Measurements from ENCODE around the gene GPR45.

Gene GPR45

DNA sequence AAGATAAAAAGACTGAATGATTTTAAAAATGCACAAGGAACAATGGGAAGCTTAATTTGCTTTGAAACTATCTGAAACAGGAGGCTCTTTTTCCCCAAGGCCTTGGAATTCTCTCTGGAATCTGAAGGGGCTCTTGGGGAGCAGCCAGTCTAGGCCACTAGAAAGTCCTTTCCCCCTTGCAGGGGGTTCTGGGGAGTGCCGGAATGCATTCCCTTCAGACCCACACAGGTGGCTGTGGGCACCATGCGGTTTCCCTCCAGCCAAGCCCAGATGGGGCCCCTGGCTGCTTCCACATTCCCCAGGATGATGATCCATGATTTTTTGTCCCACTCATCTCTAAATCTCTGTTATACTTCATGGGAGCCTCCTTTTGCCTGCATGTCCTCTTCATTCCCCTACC, 10.7 kb downstream of the GPR45 start:
- DNase-seq (ENCODE audit: low read depth in 2 of 3, low spot score in 1 of 3), result no peak

DNA sequence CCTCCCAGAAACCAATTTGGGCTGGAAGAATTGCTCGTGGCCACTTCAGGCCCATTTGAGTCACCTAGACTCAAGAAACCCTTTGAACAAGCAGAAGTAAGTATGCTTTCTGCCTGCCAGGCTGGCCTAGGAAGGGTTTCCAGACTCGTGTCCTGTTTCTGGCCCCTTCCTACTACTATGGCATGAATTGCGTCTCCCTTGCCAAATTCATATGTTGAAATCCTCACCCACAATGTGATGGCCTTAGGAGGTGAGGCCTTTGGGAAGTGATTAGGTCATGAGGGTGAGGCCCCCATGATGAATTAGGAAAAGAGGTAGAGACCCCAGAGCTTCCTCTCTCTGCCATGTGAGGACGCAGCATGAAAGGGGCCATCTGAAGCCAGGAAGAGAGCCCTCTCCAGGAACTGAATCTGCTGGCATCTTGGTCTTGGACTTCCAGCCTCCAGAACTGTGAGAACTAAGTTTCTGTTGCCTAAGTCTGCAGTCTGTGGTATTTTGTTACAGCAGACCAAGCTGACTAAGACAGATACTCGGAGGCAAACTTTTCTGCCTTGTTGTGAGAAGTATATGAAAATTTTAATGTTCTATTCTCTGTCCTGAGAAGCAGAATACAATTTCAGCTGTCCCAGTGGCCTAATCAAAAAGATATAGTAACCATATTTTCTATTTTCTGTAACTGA, 13.1 kb downstream of the GPR45 start:
- no peak for DNase-seq (ENCODE audit: low read depth in 2 of 3, low spot score in 1 of 3)

GRCh38 chr2:105255979-105256378, 14.4 kb downstream of the GPR45 start:
- DNase-seq (ENCODE audit: low read depth in 2 of 3, low spot score in 1 of 3), result no peak

DNA sequence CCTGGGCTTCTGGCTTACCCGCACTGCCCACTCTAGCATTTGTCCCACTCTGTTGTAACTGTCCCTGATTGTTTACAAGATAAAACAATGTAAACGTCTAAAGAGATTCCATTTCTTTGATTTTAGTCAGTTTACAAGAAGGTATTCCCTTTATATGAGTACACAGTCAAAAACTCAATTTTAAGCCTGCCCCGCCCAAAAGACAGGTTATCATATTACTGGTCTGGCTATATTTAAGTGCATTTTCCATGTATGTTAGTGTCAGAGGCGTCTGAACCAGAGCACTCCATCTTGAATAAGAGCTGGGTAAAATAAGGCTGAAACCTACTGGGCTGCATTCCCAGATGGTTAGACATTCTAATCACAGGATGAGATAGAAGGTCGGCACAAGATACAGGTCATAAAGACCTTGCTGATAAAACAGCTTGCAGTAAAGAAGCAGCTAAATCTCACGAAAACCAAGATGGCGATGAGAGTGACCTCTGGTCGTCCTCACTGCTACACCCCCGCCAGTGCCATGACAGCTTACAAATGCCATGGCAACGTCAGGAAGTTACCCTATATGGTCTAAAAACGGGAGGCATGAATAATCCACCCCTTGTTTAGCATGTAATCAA, 15.0 kb downstream of the GPR45 start:
- no peak for DNase-seq (ENCODE audit: low read depth in 2 of 3, low spot score in 1 of 3)

DNA sequence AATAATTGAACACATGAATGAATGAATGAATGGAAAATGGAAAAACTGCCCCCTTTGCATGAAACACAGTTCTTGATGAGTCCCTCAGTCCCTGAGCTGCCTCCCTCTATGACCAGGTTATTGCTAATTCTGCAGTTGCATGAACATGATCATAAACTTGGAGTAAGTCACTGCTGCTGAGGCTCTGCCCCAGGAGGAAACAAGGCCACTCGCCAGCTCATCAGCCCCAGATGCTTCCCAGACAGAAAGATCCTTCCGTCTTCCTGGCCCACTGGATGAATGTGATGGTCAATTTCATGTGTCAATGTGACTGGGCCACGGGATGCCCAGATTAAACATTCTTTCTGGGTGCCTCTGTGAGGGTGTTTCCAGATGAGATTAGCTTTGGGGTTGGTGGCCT, 16.4 kb downstream of the GPR45 start:
- no peak for DNase-seq (ENCODE audit: low read depth in 2 of 3, low spot score in 1 of 3)

DNA sequence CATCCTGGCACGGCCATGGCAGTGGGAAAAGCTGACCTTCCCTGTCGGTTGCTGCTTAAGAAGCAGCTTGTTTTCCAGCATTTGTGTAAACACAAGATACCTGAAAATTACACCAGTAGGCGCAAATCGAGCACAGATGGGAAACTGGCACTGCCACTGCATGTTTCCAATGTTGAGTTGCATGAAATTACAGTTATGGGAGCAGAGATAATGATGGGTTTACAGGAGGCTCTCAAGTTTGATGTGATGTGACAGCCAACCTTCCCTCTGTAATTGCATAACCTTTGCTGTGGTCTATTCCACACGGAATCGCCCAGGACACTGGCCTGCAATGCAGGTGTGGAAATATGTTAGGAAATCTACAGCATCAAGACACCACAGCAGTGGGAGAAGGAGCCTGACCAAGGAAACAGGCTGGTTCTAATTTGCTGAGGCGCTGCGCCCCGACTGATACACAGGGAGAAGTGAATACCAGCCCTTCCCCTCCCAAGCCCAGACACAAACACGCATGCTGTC, 17.4 kb downstream of the GPR45 start:
- DNase-seq (ENCODE audit: low read depth in 2 of 3, low spot score in 1 of 3), result no peak

GRCh38 chr2:105261061-105261460, 19.5 kb downstream of the GPR45 start:
- no peak for DNase-seq (ENCODE audit: low read depth in 2 of 3, low spot score in 1 of 3)

DNA sequence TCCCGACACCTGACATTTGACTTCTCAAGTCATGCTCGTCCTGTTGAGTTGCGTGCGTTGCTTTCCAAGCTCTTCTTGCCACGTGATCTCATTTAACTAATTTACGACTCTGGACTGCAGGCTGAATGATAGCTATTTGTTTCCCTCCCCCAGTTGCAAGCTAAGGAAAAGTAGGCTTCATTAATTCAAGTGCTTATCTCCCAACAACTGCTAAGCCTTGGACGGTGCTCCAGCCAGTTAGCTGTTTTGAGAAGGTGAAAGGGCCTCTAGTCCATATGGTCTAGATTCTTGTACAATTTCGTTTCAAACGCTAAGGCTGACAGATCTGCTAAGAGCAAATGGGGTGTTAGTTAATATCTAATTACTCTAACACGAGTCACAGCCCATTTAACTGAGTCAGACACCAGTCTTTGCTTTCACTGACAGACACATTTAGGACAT, 21.1 kb downstream of the GPR45 start:
- no peak for DNase-seq (ENCODE audit: low read depth in 2 of 3, low spot score in 1 of 3)

DNA sequence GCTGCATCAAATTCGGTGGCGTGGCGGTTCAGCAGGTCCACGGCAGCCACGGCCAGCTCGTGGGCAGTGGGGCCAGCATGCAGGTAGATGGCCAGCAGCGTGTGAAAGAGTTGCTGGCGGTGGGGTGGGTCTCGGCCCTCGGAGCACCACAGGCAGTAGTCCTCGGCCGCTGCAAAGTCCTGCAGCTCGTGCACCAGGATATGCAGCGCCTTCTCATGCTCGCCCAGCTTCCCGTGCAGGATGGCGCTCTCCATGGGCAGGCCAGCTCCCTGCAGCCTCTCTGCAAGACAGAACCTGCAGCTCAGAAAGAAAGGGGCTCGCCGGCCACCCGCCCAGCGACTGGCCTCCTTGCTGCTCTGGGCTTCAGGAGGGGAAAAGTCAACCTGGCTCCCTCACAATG, 27.9 kb downstream of the GPR45 start:
- no peak for DNase-seq (ENCODE audit: low read depth in 2 of 3, low spot score in 1 of 3)

GRCh38 chr2:105271393-105272045, 30.0 kb downstream of the GPR45 start:
- no peak for DNase-seq (ENCODE audit: low read depth in 2 of 3, low spot score in 1 of 3)

- no peak for DNase-seq (ENCODE audit: low read depth in 2 of 3, low spot score in 1 of 3)
These were observed 30.6 kb downstream of the GPR45 start for GRCh38 chr2:105272176-105272575.

DNA sequence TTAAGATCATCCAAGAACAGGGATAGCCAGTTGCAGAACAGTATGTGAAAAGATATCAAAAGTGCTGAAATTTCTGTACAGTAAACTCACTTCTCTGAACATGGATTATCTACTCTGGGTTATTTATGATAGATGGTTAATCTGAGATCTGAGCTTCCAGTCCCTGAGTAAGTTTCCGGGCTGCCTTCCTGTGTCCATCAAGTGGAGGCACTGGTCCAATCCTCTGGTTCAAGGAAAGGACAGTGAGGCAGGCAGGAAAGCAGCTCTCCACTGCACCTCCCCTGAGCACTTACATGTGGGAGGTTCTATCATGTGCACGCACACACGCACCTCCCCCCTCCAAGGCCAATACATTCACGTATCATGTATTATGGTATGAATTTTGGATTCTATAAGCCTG, 32.5 kb downstream of the GPR45 start:
- no peak for DNase-seq (ENCODE audit: low read depth in 2 of 3, low spot score in 1 of 3)

DNA sequence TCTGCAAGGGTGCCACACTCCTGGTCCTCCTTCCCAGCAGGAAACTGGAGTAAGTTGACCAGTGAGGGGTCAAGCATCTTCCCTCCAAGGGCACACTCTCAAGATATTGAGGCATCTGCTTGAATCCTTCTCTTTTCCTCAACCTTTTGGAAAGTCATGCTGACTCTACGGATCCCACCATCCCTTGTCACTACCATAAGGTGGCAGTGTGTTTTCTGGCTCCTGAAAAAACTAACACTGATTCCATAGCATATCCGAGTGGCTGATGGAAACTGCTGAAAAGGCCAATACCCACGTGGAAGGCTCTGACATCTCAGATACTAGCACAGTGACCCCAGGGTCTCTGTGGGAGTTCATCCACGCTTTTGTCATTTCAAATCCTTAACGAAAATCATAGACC, 37.1 kb downstream of the GPR45 start:
- DNase-seq (ENCODE audit: low read depth in 2 of 3, low spot score in 1 of 3), result no peak

DNA sequence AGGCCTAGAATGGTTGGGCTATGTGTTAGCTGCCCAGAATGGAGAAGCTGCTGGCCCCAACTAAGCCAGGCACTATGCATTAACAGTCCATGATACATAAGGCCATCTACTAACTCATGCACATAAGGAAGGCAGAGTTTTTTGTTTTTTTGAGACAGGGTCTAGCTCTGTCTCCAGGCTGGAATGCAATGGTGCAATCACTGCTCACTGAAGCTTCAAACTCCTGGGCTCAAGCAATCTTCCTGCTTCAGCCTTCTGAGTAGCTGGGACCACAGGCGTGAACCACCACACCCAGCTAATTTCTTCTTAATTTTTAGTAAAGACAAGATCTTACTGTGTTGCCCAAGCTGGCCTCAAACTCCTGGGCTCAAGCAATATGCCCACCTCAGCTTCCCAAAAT, 37.6 kb downstream of the GPR45 start:
- DNase-seq (ENCODE audit: low read depth in 2 of 3, low spot score in 1 of 3), result no peak

GRCh38 chr2:105280281-105280680, 38.7 kb downstream of the GPR45 start:
- DNase-seq (ENCODE audit: low read depth in 2 of 3, low spot score in 1 of 3), result no peak

- no peak for DNase-seq (ENCODE audit: low read depth in 2 of 3, low spot score in 1 of 3)
These were observed 42.0 kb downstream of the GPR45 start for GRCh38 chr2:105283532-105283931.

DNA sequence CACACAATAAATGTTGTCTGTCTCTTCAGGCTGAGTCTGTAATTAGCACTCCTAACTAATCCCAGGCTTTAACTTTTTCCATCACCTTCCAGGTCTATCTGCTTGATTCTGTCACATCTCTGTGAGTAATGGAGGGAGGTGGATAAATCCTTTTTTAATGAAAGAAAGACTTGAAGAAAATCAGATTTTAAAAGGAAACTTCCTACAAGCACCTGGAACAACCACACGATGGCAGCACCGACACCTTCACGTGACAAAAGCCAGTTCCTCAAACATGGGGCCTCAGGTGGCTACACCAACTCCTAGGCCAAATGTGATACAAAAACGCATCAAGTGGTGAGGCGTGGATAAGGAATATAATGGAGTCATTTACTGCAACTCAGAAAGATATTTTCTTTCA, 46.1 kb downstream of the GPR45 start:
- peak; percentile 5 to 12 (median 12) for DNase-seq (ENCODE audit: low read depth in 2 of 3, low spot score in 1 of 3)

DNA sequence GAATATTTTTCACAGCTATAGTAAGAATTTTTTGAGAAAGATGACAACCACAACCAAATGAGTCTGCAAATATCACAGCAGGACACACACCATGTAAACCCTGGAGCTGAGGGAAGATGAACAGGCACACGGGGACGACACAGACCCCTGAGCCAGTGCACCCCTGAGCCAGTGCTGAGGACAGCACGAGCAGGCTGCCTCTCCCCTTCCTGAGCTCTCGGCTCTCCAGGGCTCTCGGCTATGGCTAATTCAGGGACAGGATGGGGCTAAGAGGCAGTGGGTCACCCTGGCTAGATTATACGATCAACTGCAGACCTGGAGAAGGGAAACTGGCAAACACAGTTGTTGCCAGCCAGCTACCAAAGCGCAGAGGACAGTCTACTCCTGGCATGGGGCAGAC, 46.6 kb downstream of the GPR45 start:
- no peak for DNase-seq (ENCODE audit: low read depth in 2 of 3, low spot score in 1 of 3)

DNA sequence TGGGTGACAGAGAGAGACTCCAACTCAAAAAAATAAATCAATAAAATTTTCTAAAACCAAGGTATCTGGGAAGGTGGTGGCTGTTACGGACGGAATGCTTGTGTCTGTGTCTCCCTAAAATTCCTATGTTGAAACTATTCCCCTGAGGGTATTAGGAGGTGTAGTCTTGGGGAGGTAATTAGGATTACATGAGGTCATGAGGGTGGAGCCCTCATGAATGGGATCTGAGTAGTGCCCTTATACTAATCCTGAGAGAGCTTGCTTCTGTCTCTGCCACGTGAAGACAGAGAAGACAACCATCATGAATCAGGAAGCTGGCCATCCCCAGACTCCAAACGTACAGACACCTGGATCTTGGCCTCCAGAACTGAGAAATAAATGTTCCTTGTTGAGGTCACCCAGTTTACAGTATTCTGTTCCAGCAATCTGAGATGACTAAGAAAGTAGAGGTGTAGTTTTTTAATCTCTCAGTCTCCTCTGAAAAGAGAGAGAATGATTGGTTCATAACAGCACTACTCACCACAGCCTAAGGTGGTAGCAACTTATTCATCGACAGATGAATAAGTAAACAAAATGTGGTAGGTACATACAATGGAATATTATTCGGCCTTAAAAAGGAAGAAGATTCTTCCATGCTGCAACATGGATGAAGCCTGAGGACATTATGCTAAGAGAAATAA, 49.6 kb downstream of the GPR45 start:
- no peak for DNase-seq (ENCODE audit: low read depth in 2 of 3, low spot score in 1 of 3)

- DNase-seq (ENCODE audit: low read depth in 2 of 3, low spot score in 1 of 3), result no peak
These were observed 50.4 kb downstream of the GPR45 start for GRCh38 chr2:105291981-105292380.
